Measurements from ENCODE around the gene HNRNPAB. TPM values are rescaled to one million over a fixed set of nuclear protein-coding genes. Genes with fewer than 3 reads are reported as not detected.

HNRNPAB gene
- total RNA-seq, 1 donor from 2014 or later = 199 TPM

GRCh38 chr5:178165581-178165980, 38.8 kb upstream of the HNRNPAB start:
- no peaks in the 10 kb centered on the region for H3K36me3 Mint-ChIP-seq (ENCODE audit: low read depth, unreplicated experiment)
- TF ChIP-seq EZH2 (IDR thresholded peaks at IDR 0.05; ENCODE audit: insufficient read depth, low read length) = no peak
- TF ChIP-seq CTCF (IDR thresholded peaks at IDR 0.05; ENCODE audit: insufficient read depth, low read depth, low read length) = no peak
- peaks cover 20% of the 10 kb centered on the region for H3K27me3 ChIP-seq (ENCODE audit: insufficient read depth, low read length)
- H3K4me3 Mint-ChIP-seq (ENCODE audit: unreplicated experiment) = no peak overlapping the region
- no peaks in the 10 kb centered on the region for H3K9me3 Mint-ChIP-seq (ENCODE audit: unreplicated experiment)
- H3K27me3 Mint-ChIP-seq (ENCODE audit: low read depth, unreplicated experiment) = peaks cover 31% of the 10 kb centered on the region
- no peak overlapping the region for H3K9ac ChIP-seq (ENCODE audit: low read length)
- no peak overlapping the region for H3K27ac ChIP-seq (ENCODE audit: low read depth, low read length)
- no peaks in the 10 kb centered on the region for H3K79me2 ChIP-seq (ENCODE audit: insufficient read depth, low read length)
- peak overlapping the region; percentile 39 for H3K4me2 ChIP-seq (ENCODE audit: low read length)
- no peaks in the 10 kb centered on the region for H4K20me1 ChIP-seq (ENCODE audit: insufficient read depth, low read length)
- no peaks in the 10 kb centered on the region for H3K9me3 ChIP-seq (ENCODE audit: insufficient read depth, low read depth, low read length)
- H3K4me1 Mint-ChIP-seq (ENCODE audit: low read depth, unreplicated experiment) = no peaks in the 10 kb centered on the region
- DNase-seq (ENCODE audit: low read depth) = no peak
- no peak overlapping the region for H3K27ac Mint-ChIP-seq (ENCODE audit: unreplicated experiment)
- FAIRE-seq = no peak
- H3K4me3 ChIP-seq (ENCODE audit: insufficient read depth, low read depth, low read length) = no peak overlapping the region
- no peaks in the 10 kb centered on the region for H3K36me3 ChIP-seq (ENCODE audit: insufficient read depth, low read length)
- peaks cover 5% of the 10 kb centered on the region for H3K4me1 ChIP-seq (ENCODE audit: insufficient read depth, low read length)
- H2AFZ ChIP-seq (ENCODE audit: low read depth, low read length) = no peak overlapping the region

GRCh38 chr5:178170455-178170854, 33.9 kb upstream of the HNRNPAB start:
- H3K27ac Mint-ChIP-seq (ENCODE audit: unreplicated experiment) = no peak overlapping the region
- H3K4me3 ChIP-seq (ENCODE audit: insufficient read depth, low read depth, low read length) = no peak overlapping the region

More at GRCh38 chr5:178170455-178170854, 33.9 kb upstream of the HNRNPAB start:
- no peaks in the 10 kb centered on the region for H3K79me2 ChIP-seq (ENCODE audit: insufficient read depth, low read length)
- H3K4me2 ChIP-seq (ENCODE audit: low read length) = no peak overlapping the region
- Mint-ChIP-seq H3K27me3 (ENCODE audit: low read depth, unreplicated experiment) (no peaks in the 10 kb centered on the region), H3K4me3 (ENCODE audit: unreplicated experiment) (no peak overlapping the region), H3K4me1 (ENCODE audit: low read depth, unreplicated experiment) (no peaks in the 10 kb centered on the region), H3K36me3 (ENCODE audit: low read depth, unreplicated experiment) (no peaks in the 10 kb centered on the region), H3K9me3 (ENCODE audit: unreplicated experiment) (no peaks in the 10 kb centered on the region)
- no peaks in the 10 kb centered on the region for H3K4me1 ChIP-seq (ENCODE audit: insufficient read depth, low read length)
- TF ChIP-seq CTCF (IDR thresholded peaks at IDR 0.05; ENCODE audit: insufficient read depth, low read depth, low read length) (no peak), EZH2 (IDR thresholded peaks at IDR 0.05; ENCODE audit: insufficient read depth, low read length) (no peak)
- no peaks in the 10 kb centered on the region for H3K9me3 ChIP-seq (ENCODE audit: insufficient read depth, low read depth, low read length)
- H3K9ac ChIP-seq (ENCODE audit: low read length) = no peak overlapping the region
- H3K27me3 ChIP-seq (ENCODE audit: insufficient read depth, low read length) = peaks cover 11% of the 10 kb centered on the region
- no peak overlapping the region for H2AFZ ChIP-seq (ENCODE audit: low read depth, low read length)
- FAIRE-seq (no peak), DNase-seq (ENCODE audit: low read depth) (no peak)
- no peaks in the 10 kb centered on the region for H4K20me1 ChIP-seq (ENCODE audit: insufficient read depth, low read length)
- H3K36me3 ChIP-seq (ENCODE audit: insufficient read depth, low read length) = no peaks in the 10 kb centered on the region
- no peak overlapping the region for H3K27ac ChIP-seq (ENCODE audit: low read depth, low read length)
